ENCODE measurements around the gene GHDC.

DNA sequence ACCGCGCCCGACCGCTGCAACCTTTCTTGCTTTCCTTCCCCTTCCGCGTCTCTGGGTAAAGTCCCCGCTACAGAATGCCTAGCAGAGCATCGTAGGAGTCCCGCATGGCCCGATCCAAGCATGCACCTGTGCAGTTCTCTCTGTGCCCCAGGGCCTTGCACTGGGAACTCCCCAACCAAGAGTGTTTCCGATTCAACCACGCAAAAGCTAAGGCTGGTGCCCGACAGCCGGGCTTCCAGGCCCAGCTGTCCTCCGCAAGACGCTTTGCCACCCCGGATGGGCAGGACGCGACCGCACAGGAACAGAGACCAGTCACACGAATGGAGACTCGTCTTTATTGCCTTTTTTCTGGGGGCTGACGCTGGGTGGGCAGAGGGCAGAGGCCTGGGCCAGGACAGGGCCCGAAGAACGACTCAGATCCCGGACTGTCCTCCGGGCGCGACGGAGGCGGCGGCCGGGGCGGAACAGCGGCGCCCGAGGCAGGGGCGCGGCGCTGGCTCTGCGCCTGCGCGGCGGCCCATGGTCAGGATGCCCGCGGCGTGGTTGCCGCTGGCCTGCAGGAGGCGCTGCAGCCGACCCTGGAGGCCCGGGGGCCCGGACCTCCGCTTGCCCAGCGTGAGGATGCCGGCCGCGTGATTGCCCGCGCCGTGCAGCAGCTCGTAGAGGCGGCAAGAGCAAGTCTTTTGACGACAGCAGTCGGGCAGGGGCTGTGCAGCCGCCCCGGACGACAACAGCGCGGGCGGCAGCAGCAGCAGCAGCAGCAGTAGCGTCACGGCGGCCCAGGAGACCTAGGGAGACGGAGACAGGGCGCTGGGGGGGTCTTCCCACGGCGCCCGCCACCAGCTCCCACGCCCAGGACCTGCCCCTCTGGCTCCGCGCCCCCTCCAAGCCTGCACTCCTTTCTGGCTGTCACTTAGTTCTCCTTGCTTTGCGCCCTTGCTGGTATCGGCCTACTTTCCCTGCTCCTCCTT lies 10.3 kb downstream of the GHDC start:
- TF ChIP-seq GATA2 (IDR thresholded peaks at IDR 0.05; ENCODE audit: low read depth, low read length) (no peak), GATA3 (IDR thresholded peaks at IDR 0.05; ENCODE audit: low read depth, low read length) (no peak)
